ENCODE measurements around the gene TBC1D25. TPM values are rescaled to one million over a fixed set of nuclear protein-coding genes. Genes with fewer than 3 reads are reported as not detected.
"Not testable (repeated sequence)": the region's sequence is repeated elsewhere in the genome, so short reads cannot be mapped to it uniquely, and the experiment has no call there.

TBC1D25 gene
- total RNA-seq, 1 donor from 2014 or later, result 3.9 TPM

DNA sequence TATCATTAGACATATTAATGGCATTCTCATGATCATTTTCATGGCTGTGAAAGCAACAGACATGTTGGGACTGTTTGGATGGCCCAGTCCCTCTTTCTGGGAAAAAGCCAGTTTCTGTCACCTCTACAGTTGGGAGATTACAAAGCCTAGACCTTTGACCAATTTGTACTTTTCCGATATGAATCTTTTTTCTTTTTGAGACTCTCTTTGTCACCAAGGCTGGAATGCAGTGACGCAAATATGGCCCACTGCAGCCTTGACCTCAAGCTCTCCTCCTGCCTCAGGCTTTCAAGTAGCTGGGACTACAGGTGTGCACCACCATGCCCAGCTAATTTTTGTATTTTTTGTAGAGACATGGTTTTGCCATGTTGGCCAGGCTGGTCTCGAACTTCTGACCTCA is 9.4 kb downstream of the TBC1D25 start:
- TF ChIP-seq, protein P1, sequence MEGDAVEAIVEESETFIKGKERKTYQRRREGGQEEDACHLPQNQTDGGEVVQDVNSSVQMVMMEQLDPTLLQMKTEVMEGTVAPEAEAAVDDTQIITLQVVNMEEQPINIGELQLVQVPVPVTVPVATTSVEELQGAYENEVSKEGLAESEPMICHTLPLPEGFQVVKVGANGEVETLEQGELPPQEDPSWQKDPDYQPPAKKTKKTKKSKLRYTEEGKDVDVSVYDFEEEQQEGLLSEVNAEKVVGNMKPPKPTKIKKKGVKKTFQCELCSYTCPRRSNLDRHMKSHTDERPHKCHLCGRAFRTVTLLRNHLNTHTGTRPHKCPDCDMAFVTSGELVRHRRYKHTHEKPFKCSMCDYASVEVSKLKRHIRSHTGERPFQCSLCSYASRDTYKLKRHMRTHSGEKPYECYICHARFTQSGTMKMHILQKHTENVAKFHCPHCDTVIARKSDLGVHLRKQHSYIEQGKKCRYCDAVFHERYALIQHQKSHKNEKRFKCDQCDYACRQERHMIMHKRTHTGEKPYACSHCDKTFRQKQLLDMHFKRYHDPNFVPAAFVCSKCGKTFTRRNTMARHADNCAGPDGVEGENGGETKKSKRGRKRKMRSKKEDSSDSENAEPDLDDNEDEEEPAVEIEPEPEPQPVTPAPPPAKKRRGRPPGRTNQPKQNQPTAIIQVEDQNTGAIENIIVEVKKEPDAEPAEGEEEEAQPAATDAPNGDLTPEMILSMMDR (IDR thresholded peaks at IDR 0.05; ENCODE audit: insufficient read depth, low read length, severe bottlenecking), result no peak
- no peak overlapping the region for H3K4me3 ChIP-seq (ENCODE audit: low read depth, low read length)
- peaks cover 3% of the 10 kb centered on the region for H3K36me3 ChIP-seq (ENCODE audit: control insufficient read depth, insufficient read depth, low read length)
- FAIRE-seq (no peak), DNase-seq (ENCODE audit: low read depth) (no peak)
- H3K27me3 ChIP-seq (ENCODE audit: control insufficient read depth, insufficient read depth, low read length), result no peaks in the 10 kb centered on the region

DNA sequence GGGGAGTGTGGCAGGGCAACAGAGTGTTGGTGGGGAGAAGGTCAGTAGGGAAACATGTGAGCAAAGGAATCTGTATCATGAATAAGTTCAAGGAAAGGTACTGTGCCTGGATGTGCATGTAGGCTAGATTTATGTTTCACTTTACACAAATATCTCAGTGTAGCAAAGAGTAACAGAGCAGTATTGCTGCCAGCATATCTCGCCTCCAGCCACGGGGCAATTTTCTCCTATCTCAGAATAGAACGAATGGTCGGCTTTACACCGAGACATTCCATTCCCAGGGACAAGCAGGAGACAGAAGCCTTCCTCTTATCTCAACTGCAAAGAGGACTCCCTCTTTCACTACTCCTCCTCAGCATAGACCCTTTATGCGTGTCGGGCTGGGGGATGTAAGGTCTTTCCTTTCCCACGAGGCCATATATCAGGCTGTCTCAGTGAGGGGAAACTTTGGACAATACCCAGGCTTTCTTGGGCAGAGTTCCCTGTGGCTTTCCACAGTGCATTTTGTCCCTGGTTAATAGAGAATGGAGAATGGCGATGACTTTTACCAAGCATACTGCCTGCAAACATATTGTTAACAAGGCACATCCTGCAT is 16.3 kb downstream of the TBC1D25 start:
- not testable (repeated sequence) for H3K4me3 ChIP-seq (ENCODE audit: low read depth, low read length); FAIRE-seq

DNA sequence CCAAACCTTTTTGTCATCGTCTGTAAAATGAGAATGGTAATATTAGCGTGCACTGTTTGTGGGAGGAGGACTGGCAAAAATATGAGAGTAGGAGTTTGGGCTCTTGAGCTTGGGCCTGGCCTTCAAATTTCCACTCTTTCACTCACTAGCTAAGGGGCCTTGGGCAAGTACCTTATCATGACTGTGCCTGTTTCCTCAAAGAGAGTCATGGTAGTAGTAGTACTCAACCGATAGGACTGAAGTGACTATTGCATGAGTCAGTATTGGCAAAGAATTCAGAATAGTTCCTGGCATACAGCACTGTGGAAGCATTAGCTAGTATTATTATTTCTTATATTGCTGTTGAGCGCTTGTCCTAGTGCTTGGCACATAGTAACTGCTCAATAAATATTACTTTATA is 18.8 kb downstream of the TBC1D25 start:
- TF ChIP-seq, protein P1 (IDR thresholded peaks at IDR 0.05; ENCODE audit: insufficient read depth, low read length, severe bottlenecking), result no peak
- H3K4me3 ChIP-seq (ENCODE audit: low read depth, low read length), result no peak overlapping the region
- FAIRE-seq (peak; percentile 18), DNase-seq (ENCODE audit: low read depth) (peak; percentile 93)
- H3K27me3 ChIP-seq (ENCODE audit: control insufficient read depth, insufficient read depth, low read length), result no peaks in the 10 kb centered on the region
- peaks cover 9% of the 10 kb centered on the region for H3K36me3 ChIP-seq (ENCODE audit: control insufficient read depth, insufficient read depth, low read length)

More for the DNA sequence above, 16.3 kb downstream of the TBC1D25 start:
- not testable (repeated sequence) for DNase-seq (ENCODE audit: low read depth); H3K36me3 ChIP-seq (ENCODE audit: control insufficient read depth, insufficient read depth, low read length); H3K27me3 ChIP-seq (ENCODE audit: control insufficient read depth, insufficient read depth, low read length)

DNA sequence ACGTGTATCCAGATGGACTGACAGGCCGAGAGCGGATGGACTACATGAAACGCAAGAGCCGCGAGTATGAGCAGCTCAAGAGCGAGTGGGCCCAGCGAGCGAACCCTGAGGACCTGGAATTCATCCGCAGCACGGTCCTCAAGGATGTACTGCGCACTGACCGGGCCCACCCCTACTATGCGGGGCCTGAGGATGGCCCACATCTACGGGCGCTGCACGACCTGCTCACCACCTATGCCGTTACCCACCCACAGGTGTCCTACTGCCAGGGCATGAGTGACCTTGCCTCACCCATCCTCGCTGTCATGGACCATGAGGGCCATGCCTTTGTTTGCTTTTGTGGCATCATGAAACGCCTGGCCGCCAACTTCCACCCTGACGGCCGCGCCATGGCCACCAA is 20.1 kb downstream of the TBC1D25 start:
- H3K27me3 ChIP-seq (ENCODE audit: control insufficient read depth, insufficient read depth, low read length), result no peaks in the 10 kb centered on the region
- FAIRE-seq (no peak), DNase-seq (ENCODE audit: low read depth) (no peak)
- H3K36me3 ChIP-seq (ENCODE audit: control insufficient read depth, insufficient read depth, low read length), result peaks cover 9% of the 10 kb centered on the region
- TF ChIP-seq, protein P1 (IDR thresholded peaks at IDR 0.05; ENCODE audit: insufficient read depth, low read length, severe bottlenecking), result no peak
- H3K4me3 ChIP-seq (ENCODE audit: low read depth, low read length), result no peak overlapping the region

DNA sequence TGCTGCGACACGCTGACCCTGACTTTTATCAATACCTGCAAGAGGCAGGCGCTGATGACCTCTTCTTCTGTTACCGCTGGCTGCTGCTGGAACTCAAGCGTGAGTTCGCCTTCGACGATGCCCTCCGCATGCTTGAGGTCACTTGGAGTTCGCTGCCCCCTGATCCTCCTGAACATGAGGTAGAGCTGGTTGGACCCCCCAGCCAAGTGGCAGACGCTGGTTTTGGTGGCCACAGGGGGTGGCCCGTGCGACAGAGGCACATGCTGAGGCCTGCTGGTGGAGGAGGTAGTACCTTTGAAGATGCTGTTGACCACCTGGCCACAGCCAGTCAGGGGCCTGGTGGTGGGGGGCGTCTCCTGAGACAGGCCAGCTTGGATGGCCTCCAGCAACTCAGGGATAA is 20.5 kb downstream of the TBC1D25 start:
- FAIRE-seq, result no peak
- Histone ChIP-seq H3K4me3 (ENCODE audit: low read depth, low read length) (no peak overlapping the region), H3K27me3 (ENCODE audit: control insufficient read depth, insufficient read depth, low read length) (no peaks in the 10 kb centered on the region), H3K36me3 (ENCODE audit: control insufficient read depth, insufficient read depth, low read length) (peaks cover 8% of the 10 kb centered on the region)
- TF ChIP-seq, protein P1 (IDR thresholded peaks at IDR 0.05; ENCODE audit: insufficient read depth, low read length, severe bottlenecking), result no peak
- no peak for DNase-seq (ENCODE audit: low read depth)

DNA sequence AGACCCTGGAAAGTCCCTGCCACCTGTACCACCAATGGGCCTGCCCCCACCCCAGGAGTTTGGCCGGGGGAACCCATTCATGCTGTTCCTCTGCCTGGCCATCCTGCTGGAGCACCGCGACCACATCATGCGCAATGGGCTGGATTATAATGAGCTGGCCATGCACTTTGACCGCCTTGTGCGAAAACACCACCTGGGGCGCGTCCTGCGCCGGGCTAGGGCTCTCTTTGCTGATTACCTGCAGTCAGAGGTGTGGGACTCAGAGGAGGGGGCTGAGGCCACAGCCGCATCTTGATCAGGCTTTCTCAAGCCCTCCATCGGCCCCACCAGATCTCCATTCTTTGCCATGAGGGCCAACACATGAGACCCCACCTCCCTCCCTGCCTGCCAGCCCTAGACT is 21.2 kb downstream of the TBC1D25 start:
- DNase-seq (ENCODE audit: low read depth) (no peak), FAIRE-seq (no peak)
- no peak overlapping the region for H3K4me3 ChIP-seq (ENCODE audit: low read depth, low read length)
- H3K27me3 ChIP-seq (ENCODE audit: control insufficient read depth, insufficient read depth, low read length), result no peaks in the 10 kb centered on the region
- TF ChIP-seq, protein P1 (IDR thresholded peaks at IDR 0.05; ENCODE audit: insufficient read depth, low read length, severe bottlenecking), result no peak
- peaks cover 8% of the 10 kb centered on the region for H3K36me3 ChIP-seq (ENCODE audit: control insufficient read depth, insufficient read depth, low read length)
